OCI-LY7 (cell line): ENCODE results near the gene NBR1. TPM values are rescaled to one million over a fixed set of nuclear protein-coding genes. Genes with fewer than 3 reads are reported as not detected.

ENCODE experiments used
- small RNA-seq: library from RNA; depleted of rRNA; stranded (forward); fragments of <200 nt; gene quantifications from one replicate; pipeline ENCODE3, GENCODE V24; 2014
- total RNA-seq, 2 experiments: library from RNA; depleted of rRNA in 1 of 2; stranded (reverse); fragments of >200 nt in 1 of 2; shearing (Covaris generic) in 1 of 2; gene quantifications; 2 replicates each; pipeline ENCODE4 v1.2.3, GENCODE V29; 2014 to 2022

NBR1 gene
- total RNA-seq, 2 experiments from 2014 or later, result 16.2 to 38.6 TPM

Small RNAs within 50 kb of the gene (small RNA-seq; reads per million reads assigned to genes)
- not detected for gene AC060780.2
- not detected for gene AC060780.3
- gene AC135721.1, result not detected
- not detected for gene RF00004
- not detected for gene RNU2-1

Other genes with a start within 250 kb of the NBR1 start
- gene AARSD1, start 206.8 kb upstream of the NBR1 start, total RNA-seq (2014; rRNA removed; shearing (Covaris generic)), result 24.0 and 26.9 TPM in 2 replicates
- 31.0 and 31.7 TPM in 2 replicates for gene AARSD1, start 206.8 kb upstream of the NBR1 start, total RNA-seq (2022)
- gene PTGES3L, start 191.1 kb upstream of the NBR1 start, total RNA-seq (2014; rRNA removed; shearing (Covaris generic)), result 0.13 TPM in 1 of 2 replicates, not detected in the other
- 0.68 and 2.1 TPM in 2 replicates for gene PTGES3L, start 191.1 kb upstream of the NBR1 start, total RNA-seq (2022)
- 11.1 and 12.1 TPM in 2 replicates for gene RUNDC1, start 190.6 kb upstream of the NBR1 start, total RNA-seq (2014; rRNA removed; shearing (Covaris generic))
- gene RUNDC1, start 190.6 kb upstream of the NBR1 start, total RNA-seq (2022), result 18.6 and 22.5 TPM in 2 replicates
- gene RPL27, start 172.8 kb upstream of the NBR1 start, total RNA-seq (2014; rRNA removed; shearing (Covaris generic)), result 1,550 and 2,299 TPM in 2 replicates
- 1,241 and 1,313 TPM in 2 replicates for gene RPL27, start 172.8 kb upstream of the NBR1 start, total RNA-seq (2022)
- gene IFI35, start 164.4 kb upstream of the NBR1 start, total RNA-seq (2014; rRNA removed; shearing (Covaris generic)), result 3.8 and 6.3 TPM in 2 replicates
- 8.6 and 10.6 TPM in 2 replicates for gene IFI35, start 164.4 kb upstream of the NBR1 start, total RNA-seq (2022)
- gene VAT1, start 148.8 kb upstream of the NBR1 start, total RNA-seq (2014; rRNA removed; shearing (Covaris generic)), result 26.2 and 33.1 TPM in 2 replicates
- 51.3 and 65.3 TPM in 2 replicates for gene VAT1, start 148.8 kb upstream of the NBR1 start, total RNA-seq (2022)
- gene RND2, start 146.0 kb upstream of the NBR1 start, total RNA-seq (2014; rRNA removed; shearing (Covaris generic)), result not detected in 2 replicates
- gene RND2, start 146.0 kb upstream of the NBR1 start, total RNA-seq (2022), result 0.30 TPM in 1 of 2 replicates, not detected in the other
- 112 and 134 TPM in 2 replicates for gene BRCA1, start 45.9 kb upstream of the NBR1 start, total RNA-seq (2014; rRNA removed; shearing (Covaris generic))
- 130 and 135 TPM in 2 replicates for gene BRCA1, start 45.9 kb upstream of the NBR1 start, total RNA-seq (2022)
- gene TMEM106A, start 40.7 kb downstream of the NBR1 start, total RNA-seq (2014; rRNA removed; shearing (Covaris generic)), result 7.1 and 9.4 TPM in 2 replicates
- 17.1 and 19.1 TPM in 2 replicates for gene TMEM106A, start 40.7 kb downstream of the NBR1 start, total RNA-seq (2022)
- not detected in 2 replicates for gene CCDC200, start 57.4 kb downstream of the NBR1 start, total RNA-seq (2014; rRNA removed; shearing (Covaris generic))
- not detected in 2 replicates for gene CCDC200, start 57.4 kb downstream of the NBR1 start, total RNA-seq (2022)
- gene RNU2-1, start 62.8 kb downstream of the NBR1 start, total RNA-seq (2014; rRNA removed; shearing (Covaris generic)), result not detected in 2 replicates
- 7,263 and 7,340 TPM in 2 replicates for gene RNU2-1, start 62.8 kb downstream of the NBR1 start, total RNA-seq (2022)
- 0.64 and 1.4 TPM in 2 replicates for gene ARL4D, start 227.8 kb downstream of the NBR1 start, total RNA-seq (2014; rRNA removed; shearing (Covaris generic))
- gene ARL4D, start 227.8 kb downstream of the NBR1 start, total RNA-seq (2022), result 0.72 and 0.83 TPM in 2 replicates